IPS-NIHi11 (cell line): Measurements from ENCODE around the gene GJB3.
A peak's percentile ranks its signal among the peaks of the same experiment; 100 is the strongest.
"Not testable (repeated sequence)": the region's sequence is repeated elsewhere in the genome, so short reads cannot be mapped to it uniquely, and the experiment has no call there.

Experiments used
- DNase-seq: peaks from one replicate; pipeline ENCODE4 v3.0.0; 2012; ENCODE audit warnings: mixed read lengths, low spot score

GJB3 gene

GRCh38 chr1:34781071-34781843 is at the start of gene GJB3:
GJB3 (plus strand) TSS chr1:34781214; CDS start chr1:34784763, 3,549 bp downstream.
- peak; percentile 85 for DNase-seq

- DNase-seq = not testable (repeated sequence)
These were observed 48.2 kb upstream of the GJB3 start for GRCh38 chr1:34732831-34733230.

- DNase-seq = no peak
These were observed 44.3 kb upstream of the GJB3 start for GRCh38 chr1:34736692-34737091.

GRCh38 chr1:34737236-34737635 is 43.8 kb upstream of the GJB3 start:
- DNase-seq = not testable (repeated sequence)

- no peak for DNase-seq
These were observed 41.4 kb upstream of the GJB3 start for GRCh38 chr1:34739613-34740012.

GRCh38 chr1:34740161-34740868 is 40.7 kb upstream of the GJB3 start:
- DNase-seq = peak; percentile 62

- DNase-seq = peak; percentile 97
These were observed 38.2 kb upstream of the GJB3 start for GRCh38 chr1:34742667-34743270.

GRCh38 chr1:34743775-34744174 is 37.2 kb upstream of the GJB3 start:
- no peak for DNase-seq

GRCh38 chr1:34744851-34745250 is 36.2 kb upstream of the GJB3 start:
- DNase-seq = no peak

- no peak for DNase-seq
These were observed 35.3 kb upstream of the GJB3 start for GRCh38 chr1:34745666-34746065.

GRCh38 chr1:34746101-34746500 is 34.9 kb upstream of the GJB3 start:
- no peak for DNase-seq

GRCh38 chr1:34746785-34747637 is 34.0 kb upstream of the GJB3 start:
- no peak for DNase-seq

GRCh38 chr1:34747638-34747941 is 33.4 kb upstream of the GJB3 start:
- no peak for DNase-seq

- peak; percentile 34 for DNase-seq
These were observed 31.0 kb upstream of the GJB3 start for GRCh38 chr1:34749992-34750391.

GRCh38 chr1:34750610-34751009 is 30.4 kb upstream of the GJB3 start:
- DNase-seq = no peak

- no peak for DNase-seq
These were observed 27.9 kb upstream of the GJB3 start for GRCh38 chr1:34753163-34753562.

GRCh38 chr1:34754964-34755637 is 25.9 kb upstream of the GJB3 start, which contains the start of gene GJB5:
GJB5 (plus strand) TSS chr1:34755047; CDS start chr1:34757331, 2,284 bp downstream.
- DNase-seq = peak; percentile 44

GRCh38 chr1:34755961-34756360 is 25.1 kb upstream of the GJB3 start:
- no peak for DNase-seq

GRCh38 chr1:34757386-34757785 is 23.6 kb upstream of the GJB3 start:
- no peak for DNase-seq

- DNase-seq = no peak
These were observed 22.3 kb upstream of the GJB3 start for GRCh38 chr1:34758751-34759150.

- DNase-seq = peak; percentile 79
These were observed 21.3 kb upstream of the GJB3 start, which contains the start of gene GJB4 for GRCh38 chr1:34759503-34760357. GJB4 (plus strand) TSS chr1:34759740; CDS start chr1:34761255, 1,515 bp downstream.
